ENCODE measurements around the gene MOB1B.

MOB1B gene

GRCh38 chr4:70992391-70992881, 90.3 kb downstream of the MOB1B start:
- no peak for ATAC-seq
- TF ChIP-seq SNAI2 (CRISPR knock-in tag; IDR thresholded peaks at IDR 0.05) = no peak
- TF ChIP-seq POU6F1 (CRISPR knock-in tag; IDR thresholded peaks at IDR 0.05; ENCODE audit: borderline replicate concordance, low read depth) = no peak
- TF ChIP-seq ARNTL (CRISPR knock-in tag; IDR thresholded peaks at IDR 0.05; ENCODE audit: borderline replicate concordance, low read depth) = no peak
- no peak for TF ChIP-seq BACH2 (CRISPR knock-in tag; IDR thresholded peaks at IDR 0.05; ENCODE audit: borderline replicate concordance)
- TF ChIP-seq TSHZ2 (CRISPR knock-in tag; IDR thresholded peaks at IDR 0.05) = no peak
- TF ChIP-seq ZFP30 (CRISPR knock-in tag; IDR thresholded peaks at IDR 0.05) = no peak
- no peak for TF ChIP-seq PPARA (CRISPR knock-in tag; IDR thresholded peaks at IDR 0.05; ENCODE audit: borderline replicate concordance)
- no peak for TF ChIP-seq RARB (CRISPR knock-in tag; IDR thresholded peaks at IDR 0.05)

GRCh38 chr4:70993181-70994068, 91.3 kb downstream of the MOB1B start, which contains the start of gene DCK:
TSS of gene DCK (plus strand) at chr4:70993649. CDS start at chr4:70993836, 187 bp downstream.
- TF ChIP-seq TSHZ2 (CRISPR knock-in tag; IDR thresholded peaks at IDR 0.05) (peak; percentile 79), SNAI2 (CRISPR knock-in tag; IDR thresholded peaks at IDR 0.05) (no peak), OSR1 (CRISPR knock-in tag; IDR thresholded peaks at IDR 0.05) (no peak), PPARA (CRISPR knock-in tag; IDR thresholded peaks at IDR 0.05; ENCODE audit: borderline replicate concordance) (no peak), ZFP3 (CRISPR knock-in tag; IDR thresholded peaks at IDR 0.05) (no peak; the same call in 1 of the 2 replicates), CSDC2 (CRISPR knock-in tag; IDR thresholded peaks at IDR 0.05) (peak; percentile 59; the same call in 1 of the 2 replicates), POU6F1 (CRISPR knock-in tag; IDR thresholded peaks at IDR 0.05; ENCODE audit: borderline replicate concordance, low read depth) (0 out of 2 replicates have a peak, but pooled peaks have one; percentile 34)
- ATAC-seq = peak; percentile 96

GRCh38 chr4:70994069-70994366, 91.8 kb downstream of the MOB1B start:
- TF ChIP-seq POU6F1 (CRISPR knock-in tag; IDR thresholded peaks at IDR 0.05; ENCODE audit: borderline replicate concordance, low read depth) = no peak
- TF ChIP-seq ZNF565 (CRISPR knock-in tag; conservative IDR thresholded peaks at IDR 0.05; ENCODE audit: low read depth) = no peak
- TF ChIP-seq CSRNP3 (CRISPR knock-in tag; IDR thresholded peaks at IDR 0.05) = no peak
- no peak for TF ChIP-seq ZFP30 (CRISPR knock-in tag; IDR thresholded peaks at IDR 0.05)
- no peak for TF ChIP-seq ISL1 (CRISPR knock-in tag; IDR thresholded peaks at IDR 0.05)
- ATAC-seq = no peak

Data from SK-N-SH treated with all-trans-retinoic acid at 6 μM for 48 hours (cell line).